UCSD-AML1 (cell line): ENCODE results near the gene PPP4R1.
"Not testable (repeated sequence)": the region's sequence is repeated elsewhere in the genome, so short reads cannot be mapped to it uniquely, and the experiment has no call there.

ENCODE experiments used
- DNase-seq: peaks from one replicate; lab custom pipeline; 2025; ENCODE audit not compliant: unreplicated experiment; lab: John Stamatoyannopoulos, UW

PPP4R1 gene

GRCh38 chr18:9631814-9632496 is 17.6 kb upstream of the PPP4R1 start:
- DNase-seq: no peak

DNA sequence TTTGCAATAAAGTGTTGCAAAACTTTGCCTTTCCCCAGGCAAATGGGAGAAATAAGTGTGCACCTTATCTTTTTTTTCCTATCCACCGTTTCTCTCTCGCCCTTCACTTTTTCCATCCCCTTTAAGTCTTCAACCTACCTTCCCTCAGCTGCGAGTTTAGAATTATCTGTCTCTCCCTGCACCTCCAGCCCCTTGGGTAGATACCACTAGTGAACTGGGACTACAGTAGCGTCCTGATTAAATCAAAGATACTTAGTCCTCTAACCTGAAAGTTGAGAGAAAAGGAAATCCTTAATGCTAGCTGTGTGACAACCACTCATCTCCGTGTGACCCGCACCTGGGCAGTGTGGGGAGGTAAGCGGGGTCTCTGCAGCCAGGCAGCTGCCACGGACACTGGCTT is 16.1 kb upstream of the PPP4R1 start:
- no peak for DNase-seq

GRCh38 chr18:9629709-9630108 is 15.3 kb upstream of the PPP4R1 start:
- DNase-seq: no peak

DNA sequence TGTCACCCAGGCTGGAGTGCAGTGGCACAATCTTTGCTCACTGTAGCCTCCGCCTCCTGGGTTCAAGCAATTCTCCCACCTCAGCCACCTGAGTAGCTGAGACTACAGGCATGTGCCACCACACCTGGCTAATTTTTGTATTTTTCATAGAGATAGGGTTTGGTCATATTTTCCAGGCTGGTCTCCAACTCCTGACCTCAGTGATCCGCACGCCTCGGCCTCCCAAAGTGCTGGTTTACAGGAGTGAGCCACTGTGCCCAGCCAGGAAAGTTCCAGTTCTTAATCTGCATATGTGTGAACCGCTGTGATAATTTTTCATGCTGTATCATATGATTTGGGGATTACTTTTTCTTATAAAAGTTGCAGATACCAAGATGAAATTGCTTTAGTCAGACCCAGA is 14.6 kb upstream of the PPP4R1 start:
- DNase-seq: no peak

GRCh38 chr18:9627642-9628041 is 13.3 kb upstream of the PPP4R1 start:
- no peak for DNase-seq

GRCh38 chr18:9619990-9620389 is 5.6 kb upstream of the PPP4R1 start:
- DNase-seq: no peak

- DNase-seq: no peak
Measured at GRCh38 chr18:9619545-9619944, 5.2 kb upstream of the PPP4R1 start.

- DNase-seq: no peak
Measured at GRCh38 chr18:9619056-9619455, 4.7 kb upstream of the PPP4R1 start.

GRCh38 chr18:9617006-9617542 is 2.7 kb upstream of the PPP4R1 start:
- peak; percentile 11 for DNase-seq

DNA sequence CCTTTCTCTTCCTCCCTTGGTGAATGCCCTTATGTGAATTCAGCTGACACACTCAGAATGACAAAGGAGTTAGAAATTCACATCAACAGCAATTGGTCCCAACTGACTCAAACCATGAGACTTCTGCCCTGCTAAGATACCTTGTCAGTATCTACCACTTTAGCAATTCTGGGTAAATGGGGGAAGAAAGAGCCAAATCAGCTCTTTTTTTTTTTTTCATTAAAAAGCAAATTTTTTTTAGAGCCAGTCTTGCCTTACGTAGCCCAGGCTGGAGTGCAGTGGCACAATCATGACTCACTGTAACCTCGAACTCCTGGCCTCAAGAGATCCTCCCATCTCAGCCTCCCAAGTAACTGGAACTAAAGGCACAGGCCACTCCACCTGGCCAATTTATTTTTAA is 1.7 kb upstream of the PPP4R1 start:
- no peak for DNase-seq

DNA sequence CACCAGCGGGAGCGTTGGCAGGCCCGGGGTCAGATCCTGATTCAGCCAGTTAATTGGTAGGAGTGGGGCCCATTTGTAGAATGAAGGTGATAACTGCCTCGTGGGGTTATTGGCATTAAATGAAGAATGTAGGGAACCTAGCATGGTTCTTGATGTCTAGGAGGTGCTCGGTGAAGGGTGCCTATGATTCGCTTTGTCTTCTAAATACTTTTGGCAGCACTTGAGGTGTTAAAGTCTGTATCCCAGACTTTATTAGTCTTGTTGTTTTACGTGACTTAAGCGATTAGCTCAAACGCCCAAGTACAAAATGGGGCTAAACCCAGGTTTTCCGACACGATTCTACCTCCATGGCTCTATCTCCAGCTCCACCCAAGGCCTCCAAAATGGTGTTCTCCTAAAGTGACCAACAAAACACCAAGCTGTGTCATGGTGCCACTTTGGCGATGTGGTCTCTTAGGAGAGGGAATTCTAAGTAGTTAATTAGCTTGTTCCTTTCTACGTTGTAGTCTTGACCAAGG is 980 bp upstream of the PPP4R1 start:
- DNase-seq: no peak

DNA sequence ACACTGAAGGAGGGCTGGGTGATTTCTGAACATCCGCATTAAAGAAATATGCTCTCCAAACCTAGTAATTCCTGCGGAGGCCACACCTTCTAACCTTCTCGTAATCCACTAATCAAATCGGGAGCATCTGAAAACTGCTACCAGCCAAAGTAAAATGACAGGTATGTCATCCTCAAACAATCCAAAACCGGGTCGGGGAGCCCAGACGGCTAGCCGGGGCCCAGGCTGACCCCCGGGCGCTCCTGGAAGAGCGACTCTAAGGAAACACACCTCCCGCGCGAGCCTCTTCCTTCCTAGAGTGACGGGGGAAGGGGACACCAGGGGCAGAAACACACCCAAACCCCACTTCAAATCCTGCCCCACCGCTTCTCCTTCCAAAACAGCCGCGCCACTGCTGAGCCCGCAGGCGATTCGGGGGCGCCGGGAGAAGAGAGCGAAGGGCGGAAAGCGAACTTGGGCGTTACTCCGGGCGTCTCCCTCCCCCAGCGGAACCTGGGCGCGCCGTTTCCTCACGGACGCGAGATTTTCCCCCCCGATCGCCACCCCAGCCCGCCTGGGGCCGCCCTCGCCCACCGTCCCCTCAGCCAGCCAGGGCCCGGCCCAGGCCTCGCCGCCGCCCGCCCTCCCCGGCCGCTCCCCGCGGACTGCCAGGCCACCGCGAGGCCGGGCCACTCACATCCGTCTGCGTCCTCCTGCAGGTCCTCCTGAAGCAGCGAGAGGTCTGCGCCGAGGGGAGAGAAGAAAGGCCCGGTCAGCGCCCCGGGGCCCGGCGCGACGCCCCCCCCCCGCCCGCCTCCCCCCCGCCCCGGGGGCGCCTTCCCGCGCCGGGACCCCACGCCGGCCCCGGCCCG is 584 bp downstream of the PPP4R1 start:
- peak; percentile 67 for DNase-seq

DNA sequence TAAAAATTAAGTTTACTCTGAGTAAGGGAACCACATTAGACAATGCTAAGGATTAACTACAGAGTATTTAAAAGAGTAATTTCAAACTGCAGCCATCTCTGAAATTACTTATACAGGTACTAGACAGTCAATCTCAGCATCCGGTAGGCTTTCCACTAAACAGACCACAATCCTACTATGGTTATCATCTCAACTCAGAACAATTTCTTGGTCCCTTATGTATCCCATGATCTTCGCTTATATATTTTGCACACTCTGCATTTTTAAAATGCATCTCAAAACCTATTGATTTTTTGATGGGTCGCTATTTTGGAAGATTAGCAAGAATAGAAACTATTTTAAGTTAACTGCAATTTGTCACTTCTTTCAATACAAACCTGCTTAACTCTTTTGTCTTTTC is 1.4 kb downstream of the PPP4R1 start:
- DNase-seq: no peak

- DNase-seq: no peak
Measured at GRCh38 chr18:9612215-9612830, 2.0 kb downstream of the PPP4R1 start.

DNA sequence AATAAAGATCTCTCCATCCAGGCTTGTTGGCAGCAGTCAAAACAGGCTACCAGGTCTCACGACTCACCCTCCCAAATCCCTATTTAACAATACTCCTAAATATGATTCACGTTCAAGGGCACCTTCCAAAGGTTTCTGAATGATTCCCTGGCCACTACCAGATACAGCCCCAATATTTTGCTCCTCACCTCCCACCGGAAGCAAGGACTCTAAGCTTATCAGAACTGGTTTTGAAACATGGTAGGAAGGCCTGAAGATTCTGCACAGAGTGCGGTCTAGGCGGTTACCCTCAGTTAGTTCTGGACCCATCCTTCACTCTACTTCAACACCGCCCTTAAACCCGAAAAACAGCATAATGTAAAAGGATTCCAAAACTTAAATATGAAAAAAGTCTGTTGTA is 5.2 kb downstream of the PPP4R1 start:
- DNase-seq: no peak

DNA sequence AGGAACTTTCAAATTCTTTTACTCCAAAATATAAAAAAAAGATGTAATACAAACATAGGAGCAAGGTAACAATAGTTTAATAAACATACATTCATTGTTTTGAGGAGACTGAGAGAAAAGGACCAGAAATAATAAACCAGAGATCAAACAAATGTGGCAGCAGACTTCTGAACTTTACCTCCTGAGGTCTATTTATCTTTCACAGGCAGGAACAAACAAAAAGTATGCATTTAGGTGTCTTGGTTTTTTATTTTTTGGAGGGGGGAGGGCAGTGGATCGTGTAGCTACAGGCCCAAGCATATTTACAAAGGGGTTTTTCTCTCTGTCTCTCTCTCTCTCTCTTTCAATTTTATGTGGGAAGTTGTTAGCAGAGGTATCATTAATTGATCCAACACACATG is 5.6 kb downstream of the PPP4R1 start:
- no peak for DNase-seq

GRCh38 chr18:9608298-9608697 is 6.1 kb downstream of the PPP4R1 start:
- no peak for DNase-seq

DNA sequence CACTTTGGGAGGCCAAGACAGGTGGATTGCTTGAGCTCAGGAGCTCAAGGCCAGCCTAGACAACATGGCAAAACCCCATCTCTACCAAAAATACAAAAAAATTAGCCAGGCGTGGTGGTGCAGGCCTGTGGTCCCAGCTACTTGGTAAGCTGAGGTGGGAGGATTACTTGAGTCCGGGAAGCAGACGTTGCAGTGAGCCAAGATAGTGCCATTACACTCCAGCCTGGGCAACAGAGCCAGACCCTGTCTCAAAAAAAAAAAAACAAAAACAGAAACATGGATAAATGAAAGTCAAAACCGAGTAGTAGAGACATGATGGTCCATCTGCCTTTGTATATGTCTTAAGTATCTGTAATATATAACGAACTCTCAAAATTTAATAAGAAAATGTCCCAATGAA is 7.2 kb downstream of the PPP4R1 start:
- not testable (repeated sequence) for DNase-seq

- no peak for DNase-seq
Measured at GRCh38 chr18:9606039-9606438, 8.3 kb downstream of the PPP4R1 start.

- no peak for DNase-seq
Measured at GRCh38 chr18:9604348-9604747, 10.0 kb downstream of the PPP4R1 start.

DNA sequence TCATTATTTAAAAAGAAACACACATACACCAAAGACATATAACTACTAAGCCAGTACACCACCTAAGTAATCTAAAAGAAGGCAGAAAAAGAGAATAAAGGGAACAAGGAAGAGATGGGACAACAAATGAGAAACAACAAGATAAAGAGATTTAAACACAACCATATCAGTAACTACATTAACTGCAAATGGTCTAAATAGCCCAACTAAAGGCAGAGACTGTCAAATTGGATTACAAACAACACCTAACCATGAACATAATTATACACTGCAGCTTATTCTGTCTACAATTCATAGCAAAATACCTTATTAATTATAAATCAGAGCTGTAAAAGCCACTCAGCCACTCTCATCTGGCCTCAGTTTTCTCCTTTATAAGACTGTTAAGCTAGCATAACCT is 15.0 kb downstream of the PPP4R1 start:
- no peak for DNase-seq

DNA sequence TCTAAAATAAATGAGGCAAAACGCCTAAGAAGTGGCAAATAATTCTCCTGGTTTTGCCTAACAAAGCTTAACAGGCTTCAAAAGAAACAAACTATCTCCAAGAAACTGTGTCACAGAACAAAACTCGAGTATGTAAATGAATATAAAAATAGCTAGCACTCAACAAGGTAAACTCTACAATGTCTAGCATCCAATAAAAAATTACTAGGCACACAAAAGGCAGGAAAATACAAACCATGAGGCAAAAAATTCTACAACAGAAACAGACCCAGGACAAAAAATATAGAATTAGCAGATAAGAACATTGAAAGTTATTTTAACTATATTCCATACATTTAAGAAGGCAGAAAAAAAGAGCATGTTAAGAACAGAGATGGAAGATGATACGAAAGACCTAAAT is 16.8 kb downstream of the PPP4R1 start:
- DNase-seq: no peak
